Measurements from ENCODE around the gene KLHDC10. TPM values are rescaled to one million over a fixed set of nuclear protein-coding genes. Genes with fewer than 3 reads are reported as not detected.

KLHDC10 gene
- total and polyA plus RNA-seq, 2 of the 13 experiments (the other 11 are each of a cell fraction or from before 2014, with no cell fraction given), result 11.9 to 21.6 TPM

DNA sequence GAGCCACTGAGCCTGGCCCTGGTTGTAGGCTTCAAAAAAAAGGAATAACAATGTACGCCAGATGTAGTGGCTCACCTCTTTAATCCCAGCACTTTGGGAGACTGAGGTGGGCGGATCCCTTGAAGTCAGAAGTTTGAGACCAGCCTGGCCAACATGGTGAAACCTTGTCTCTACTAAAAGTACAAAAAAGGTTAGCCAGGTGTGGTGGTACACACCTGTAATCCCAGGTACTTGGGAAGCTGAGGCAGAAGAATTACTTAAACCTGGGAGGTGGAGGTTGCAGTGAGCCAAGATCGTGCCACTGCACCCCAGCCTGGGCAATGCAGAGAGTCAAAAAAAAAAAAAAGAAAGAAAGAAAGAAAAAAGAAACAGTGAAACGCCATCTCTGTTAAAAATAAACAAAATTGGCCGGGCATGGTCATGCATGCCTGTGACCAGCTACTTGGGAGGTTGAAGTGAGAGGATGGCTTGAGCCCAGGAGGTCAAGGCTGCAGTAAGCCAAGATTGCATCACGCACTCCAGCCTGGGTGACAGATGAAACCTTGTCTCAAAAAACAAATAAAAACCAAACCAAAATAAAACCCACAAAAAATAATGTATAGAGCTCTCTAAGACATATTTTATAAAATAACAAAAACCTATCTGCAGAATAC lies 4.7 kb upstream of the KLHDC10 start (continued):
- TF ChIP-seq HNRNPK (IDR thresholded peaks at IDR 0.05; ENCODE audit: low read depth, low read length, poor library complexity, severe bottlenecking), result no peak
- TF ChIP-seq RFX1 (IDR thresholded peaks at IDR 0.05), result no peak
- no peak for TF ChIP-seq ZNF264 (CRISPR knock-in tag; IDR thresholded peaks at IDR 0.05)
- TF ChIP-seq PAXIP1 (CRISPR knock-in tag; conservative IDR thresholded peaks at IDR 0.05), result peak; percentile 86
- TF ChIP-seq ZNF484 (CRISPR knock-in tag; IDR thresholded peaks at IDR 0.05; ENCODE audit: borderline replicate concordance, low read depth), result no peak
- no peak for TF ChIP-seq ZNF260 (CRISPR knock-in tag; IDR thresholded peaks at IDR 0.05; ENCODE audit: borderline replicate concordance, low read depth)
- TF ChIP-seq ZSCAN9 (CRISPR knock-in tag; IDR thresholded peaks at IDR 0.05; ENCODE audit: borderline replicate concordance), result no peak
- no peak for TF ChIP-seq JDP2 (CRISPR knock-in tag; IDR thresholded peaks at IDR 0.05; ENCODE audit: borderline replicate concordance)
- TF ChIP-seq KAT2B (IDR thresholded peaks at IDR 0.05; ENCODE audit: borderline replicate concordance, low read depth, low read length), result no peak
- TF ChIP-seq ZNF878 (CRISPR knock-in tag; IDR thresholded peaks at IDR 0.05), result no peak
- 0 out of 2 replicates have a peak, but pooled peaks have one; percentile 32 for TF ChIP-seq TARDBP (CRISPR knock-in tag; IDR thresholded peaks at IDR 0.05)
- TF ChIP-seq ADNP (CRISPR knock-in tag; IDR thresholded peaks at IDR 0.05), result no peak
- no peak for TF ChIP-seq ZNF382 (CRISPR knock-in tag; IDR thresholded peaks at IDR 0.05; ENCODE audit: borderline replicate concordance)
- TF ChIP-seq NCOA1 (CRISPR knock-in tag; IDR thresholded peaks at IDR 0.05), result no peak
- peak; percentile 76 for TF ChIP-seq ZNF362 (CRISPR knock-in tag; IDR thresholded peaks at IDR 0.05; ENCODE audit: borderline replicate concordance)
- TF ChIP-seq TBX2 (CRISPR knock-in tag; IDR thresholded peaks at IDR 0.05; ENCODE audit: borderline replicate concordance), result no peak
- TF ChIP-seq ZEB1 (IDR thresholded peaks at IDR 0.05; ENCODE audit: insufficient replicate concordance, low read depth), result peak; percentile 92
- TF ChIP-seq ZNF253 (CRISPR knock-in tag; IDR thresholded peaks at IDR 0.05; ENCODE audit: borderline replicate concordance), result no peak
- TF ChIP-seq, protein P1, sequence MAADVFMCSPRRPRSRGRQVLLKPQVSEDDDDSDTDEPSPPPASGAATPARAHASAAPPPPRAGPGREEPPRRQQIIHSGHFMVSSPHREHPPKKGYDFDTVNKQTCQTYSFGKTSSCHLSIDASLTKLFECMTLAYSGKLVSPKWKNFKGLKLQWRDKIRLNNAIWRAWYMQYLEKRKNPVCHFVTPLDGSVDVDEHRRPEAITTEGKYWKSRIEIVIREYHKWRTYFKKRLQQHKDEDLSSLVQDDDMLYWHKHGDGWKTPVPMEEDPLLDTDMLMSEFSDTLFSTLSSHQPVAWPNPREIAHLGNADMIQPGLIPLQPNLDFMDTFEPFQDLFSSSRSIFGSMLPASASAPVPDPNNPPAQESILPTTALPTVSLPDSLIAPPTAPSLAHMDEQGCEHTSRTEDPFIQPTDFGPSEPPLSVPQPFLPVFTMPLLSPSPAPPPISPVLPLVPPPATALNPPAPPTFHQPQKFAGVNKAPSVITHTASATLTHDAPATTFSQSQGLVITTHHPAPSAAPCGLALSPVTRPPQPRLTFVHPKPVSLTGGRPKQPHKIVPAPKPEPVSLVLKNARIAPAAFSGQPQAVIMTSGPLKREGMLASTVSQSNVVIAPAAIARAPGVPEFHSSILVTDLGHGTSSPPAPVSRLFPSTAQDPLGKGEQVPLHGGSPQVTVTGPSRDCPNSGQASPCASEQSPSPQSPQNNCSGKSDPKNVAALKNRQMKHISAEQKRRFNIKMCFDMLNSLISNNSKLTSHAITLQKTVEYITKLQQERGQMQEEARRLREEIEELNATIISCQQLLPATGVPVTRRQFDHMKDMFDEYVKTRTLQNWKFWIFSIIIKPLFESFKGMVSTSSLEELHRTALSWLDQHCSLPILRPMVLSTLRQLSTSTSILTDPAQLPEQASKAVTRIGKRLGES (CRISPR knock-in tag; IDR thresholded peaks at IDR 0.05; ENCODE audit: borderline replicate concordance), result no peak
- no peak for TF ChIP-seq THYN1 (CRISPR knock-in tag; IDR thresholded peaks at IDR 0.05; ENCODE audit: borderline replicate concordance, low read depth)
- no peak for TF ChIP-seq BCL3 (CRISPR knock-in tag; IDR thresholded peaks at IDR 0.05)
